K562 (cell line): ENCODE results near the gene CKAP5. TPM values are rescaled to one million over a fixed set of nuclear protein-coding genes. Genes with fewer than 3 reads are reported as not detected.

Experiments used
- ARHGAP35 ChIP-seq: fragments of 450-650 bp; IDR thresholded peaks from 2 replicates; pipeline ENCODE4 v1.6.1; 2018; ENCODE audit not compliant: partially characterized antibody
- BCLAF1 ChIP-seq, 2 experiments: fragments of 450-650 bp in 1 of 2; IDR thresholded peaks; 2 replicates each; pipeline ENCODE4 v1.6.1; 2011 to 2017; ENCODE audit warnings: low read depth in 2 of 2, antibody characterized with exemption in 1 of 2, borderline replicate concordance in 1 of 2, low read length in 1 of 2, mild to moderate bottlenecking in 1 of 2, mixed read lengths in 1 of 2; ENCODE audit not compliant: control insufficient read depth in 1 of 2
- CTCF ChIP-seq, 3 experiments: IDR thresholded peaks in 2 of 3; conservative IDR thresholded peaks in 1 of 3; 2 replicates each; pipeline ENCODE4 v1.5.1; 2011 to 2012; ENCODE audit warnings: low read length in 3 of 3, mild to moderate bottlenecking in 3 of 3, control low read depth in 2 of 3, improper control_type of control experiment in 1 of 3, inconsistent platforms in 1 of 3, low read depth in 1 of 3, mixed read lengths in 1 of 3, moderate library complexity in 1 of 3; ENCODE audit not compliant: insufficient read depth in 2 of 3
- E2F3 ChIP-seq: fragments of 250-450 bp; sonication (Bioruptor Pico); IDR thresholded peaks from 2 replicates; pipeline ENCODE4 v1.4.0; 2020; ENCODE audit warnings: mild to moderate bottlenecking
- GTF2A2 ChIP-seq: IDR thresholded peaks from 2 replicates; pipeline ENCODE4 v1.6.1; 2016; ENCODE audit warnings: mild to moderate bottlenecking, missing genetic modification characterization, missing compliant biosample characterization
- HNRNPK ChIP-seq: fragments of 200-400 bp; formaldehyde crosslinking; IDR thresholded peaks from one replicate; pipeline ENCODE4 v1.6.1; 2018; ENCODE audit warnings: mild to moderate bottlenecking, low read depth, low read length; ENCODE audit not compliant: poor library complexity, severe bottlenecking
- ILK ChIP-seq: fragments of 450-650 bp; IDR thresholded peaks from 2 replicates; pipeline ENCODE4 v1.6.1; 2016; ENCODE audit warnings: missing genetic modification characterization, low read depth, mild to moderate bottlenecking, missing compliant biosample characterization, moderate library complexity, borderline replicate concordance
- MIER1 ChIP-seq: fragments of 450-650 bp; IDR thresholded peaks from 2 replicates; pipeline ENCODE4 v1.6.1; 2016; ENCODE audit warnings: antibody characterized with exemption, mild to moderate bottlenecking, low read depth
- RAD51 ChIP-seq: fragments of 450-650 bp; IDR thresholded peaks from 2 replicates; pipeline ENCODE4 v1.7.1; 2016; ENCODE audit warnings: low read depth, mild to moderate bottlenecking, borderline replicate concordance
- SMAD2 ChIP-seq: fragments of 150-350 bp; IDR thresholded peaks from 2 replicates; pipeline ENCODE4 v1.6.1; 2014; ENCODE audit warnings: low read depth, mild to moderate bottlenecking, low read length
- SMARCA5 ChIP-seq: fragments of 450-650 bp; IDR thresholded peaks from 2 replicates; pipeline ENCODE4 v1.6.1; 2016
- THAP12 ChIP-seq: fragments of 250-450 bp; sonication (Bioruptor Pico); IDR thresholded peaks from 2 replicates; pipeline ENCODE4 v1.9.0; 2021; ENCODE audit warnings: mild to moderate bottlenecking, inconsistent platforms
- ZBTB2 ChIP-seq: fragments of 450-650 bp; IDR thresholded peaks from 2 replicates; pipeline ENCODE4 v1.6.1; 2016; ENCODE audit warnings: antibody characterized with exemption
- ZBTB7A ChIP-seq: IDR thresholded peaks from 2 replicates; pipeline ENCODE4 v1.6.1; 2011; ENCODE audit warnings: low read depth, mild to moderate bottlenecking, low read length, moderate library complexity, borderline replicate concordance; ENCODE audit not compliant: control insufficient read depth
- ZFP36 ChIP-seq: fragments of 150-350 bp; IDR thresholded peaks from 2 replicates; pipeline ENCODE4 v1.6.1; 2018; ENCODE audit warnings: low read length, low read depth; ENCODE audit not compliant: partially characterized antibody
- ZNF121 ChIP-seq: sonication (generic); formaldehyde crosslinking; conservative IDR thresholded peaks from 2 replicates; pipeline ENCODE4 v1.8.0; 2022; ENCODE audit warnings: missing genetic modification reagents
- polyA plus RNA-seq, 8 experiments: library from polyadenylated mRNA; depleted of rRNA in 4 of 8; stranded (reverse) in 5 of 8; unstranded in 3 of 8; fragments of >200 nt; fragmentation: Nextera tagmentation in 2 of 8; fragmentation: Illumina TruSeq in 1 of 8; extraction: Ambion mirVana in 2 of 8; extraction: Trizol in 1 of 8; gene quantifications; 2 replicates each; pipeline versions ENCODE4 v1.2.1 to v1.2.3, GENCODE V29; 2011 to 2014; ENCODE audit warnings: inconsistent platforms in 1 of 8, missing spikeins in 1 of 8
- total RNA-seq, 7 experiments: library from RNA; depleted of rRNA in 6 of 7; stranded (reverse); fragments of >200 nt in 6 of 7; fragmentation: Illumina TruSeq in 2 of 7; extraction: Trizol in 2 of 7; gene quantifications; 2 replicates each; pipeline versions ENCODE4 v1.2.1 to v1.2.3, GENCODE V29; 2011 to 2021; ENCODE audit warnings: low replicate concordance in 1 of 7

CKAP5 gene
- total and polyA plus RNA-seq, 9 of the 15 experiments (the other 6 are each of a cell fraction or from before 2014, with no cell fraction given), result 60.1 to 239 (median 139) TPM

DNA sequence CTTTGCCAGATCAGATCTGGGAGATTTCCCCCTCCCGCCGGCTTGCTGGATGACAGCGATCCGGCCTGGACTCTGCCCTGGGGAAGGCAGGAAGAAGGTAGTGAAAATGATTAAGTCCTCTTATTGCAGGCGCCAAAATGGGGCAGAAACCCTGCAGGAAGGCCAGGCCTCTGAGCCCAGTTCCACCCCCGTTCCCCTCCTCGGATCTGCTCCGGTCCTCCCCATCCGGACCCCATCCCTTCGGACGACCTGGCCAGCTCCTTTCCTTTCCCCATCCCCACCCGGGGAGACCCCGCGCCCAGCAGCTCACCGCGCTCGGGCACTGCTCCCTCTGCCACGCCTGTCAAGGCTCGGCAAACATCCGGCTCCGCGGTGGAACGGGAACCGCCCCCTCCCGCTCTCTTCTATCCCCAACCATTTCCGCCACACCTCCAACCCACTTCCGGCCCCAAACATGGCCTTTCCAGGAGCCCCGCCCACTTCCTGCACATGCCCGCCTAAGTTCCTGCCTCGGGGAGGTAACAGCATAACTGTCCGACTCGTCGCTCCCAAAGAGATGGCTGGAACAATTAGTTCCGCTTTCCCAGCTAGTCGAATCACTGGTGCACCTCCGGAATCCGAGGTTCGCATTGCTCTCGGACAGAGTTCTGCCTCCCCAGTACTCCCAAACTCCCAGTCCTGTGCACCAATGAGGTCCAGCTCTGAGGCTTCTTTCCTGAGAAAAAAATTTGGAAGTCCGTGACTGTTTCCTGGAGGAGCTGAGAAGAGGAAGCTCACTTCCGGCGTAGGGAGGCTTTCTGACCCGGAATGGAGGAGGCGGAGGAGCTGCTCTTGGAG is 145.6 kb downstream of the CKAP5 start, which contains the start of the genes ARHGAP1 and ZNF408 (continued):
- peak; percentile 35; the same call in 1 of the 2 replicates for TF ChIP-seq RAD51
- TF ChIP-seq ARHGAP35, result no peak
- peak; percentile 85 for TF ChIP-seq ZBTB7A
- peak; percentile 44; the same call in 1 of the 2 replicates for TF ChIP-seq THAP12 (CRISPR knock-in tag)
- TF ChIP-seq E2F3, result peak; percentile 9; the same call in 1 of the 2 replicates
- peak; percentile 80 for TF ChIP-seq MIER1
- TF ChIP-seq BCLAF1 (IDR thresholded peaks at IDR 0.05; ENCODE audit: borderline replicate concordance in 1 of 2, control insufficient read depth in 1 of 2, low read depth in 2 of 2, low read length in 1 of 2), result peak in 1 of 2 experiments; percentile 80; a peak in 2 of 4 replicates
- no peak; a peak in 1 of 6 replicates for TF ChIP-seq CTCF (IDR thresholded peaks at IDR 0.05 in 2 of 3, conservative IDR thresholded peaks at IDR 0.05 in 1 of 3; ENCODE audit: insufficient read depth in 2 of 3, low read depth in 1 of 3, low read length in 3 of 3)
- peak; percentile 74 for TF ChIP-seq ZFP36
- TF ChIP-seq ZBTB2, result peak; percentile 56; the same call in 1 of the 2 replicates
- TF ChIP-seq SMAD2, result no peak
- peak; percentile 84; the same call in 1 of the 2 replicates for TF ChIP-seq GTF2A2
- TF ChIP-seq HNRNPK, result no peak
- no peak for TF ChIP-seq SMARCA5
- TF ChIP-seq ZNF121 (CRISPR knock-in tag), result no peak
- TF ChIP-seq ILK, result no peak
